ENCODE data around the gene APOBEC3C.
"Not testable (repeated sequence)": the region's sequence is repeated elsewhere in the genome, so short reads cannot be mapped to it uniquely, and the experiment has no call there.

The APOBEC3C gene

GRCh38 chr22:39013942-39014722, at the start of gene APOBEC3C:
APOBEC3C (plus strand) TSS chr22:39014257; CDS start chr22:39014363, 106 bp downstream.
- no peak for DNase-seq

GRCh38 chr22:38964306-38964705, 49.8 kb upstream of the APOBEC3C start:
- DNase-seq, result no peak

GRCh38 chr22:38964989-38965388, 49.1 kb upstream of the APOBEC3C start:
- DNase-seq, result no peak

GRCh38 chr22:38965614-38966379, 48.3 kb upstream of the APOBEC3C start:
- DNase-seq, result no peak

- DNase-seq, result no peak
Measured at GRCh38 chr22:38966380-38966702, 47.7 kb upstream of the APOBEC3C start.

GRCh38 chr22:38966942-38967341, 47.1 kb upstream of the APOBEC3C start:
- no peak for DNase-seq

GRCh38 chr22:38967451-38968450, 46.3 kb upstream of the APOBEC3C start:
- DNase-seq, result no peak

- DNase-seq, result no peak
Measured at GRCh38 chr22:38968801-38969200, 45.3 kb upstream of the APOBEC3C start.

GRCh38 chr22:38970551-38970950, 43.5 kb upstream of the APOBEC3C start:
- DNase-seq, result no peak

GRCh38 chr22:38971202-38971601, 42.9 kb upstream of the APOBEC3C start:
- DNase-seq, result no peak

- no peak for DNase-seq
Measured at GRCh38 chr22:38971791-38972190, 42.3 kb upstream of the APOBEC3C start.

GRCh38 chr22:38972558-38972957, 41.5 kb upstream of the APOBEC3C start:
- no peak for DNase-seq

- no peak for DNase-seq
Measured at GRCh38 chr22:38973289-38974169, 40.5 kb upstream of the APOBEC3C start.

- no peak for DNase-seq
Measured at GRCh38 chr22:38974170-38974825, 39.8 kb upstream of the APOBEC3C start.

- no peak for DNase-seq
Measured at GRCh38 chr22:38974826-38975175, 39.3 kb upstream of the APOBEC3C start.

- DNase-seq, result not testable (repeated sequence)
Measured at GRCh38 chr22:38977289-38977688, 36.8 kb upstream of the APOBEC3C start.

- not testable (repeated sequence) for DNase-seq
Measured at GRCh38 chr22:38980587-38980986, 33.5 kb upstream of the APOBEC3C start.

GRCh38 chr22:38981005-38981991, 32.8 kb upstream of the APOBEC3C start:
- no peak for DNase-seq

GRCh38 chr22:38981992-38982927, 31.8 kb upstream of the APOBEC3C start, which contains the start of gene APOBEC3B:
APOBEC3B (plus strand) TSS chr22:38982347; CDS start chr22:38982454, 107 bp downstream.
- peak; percentile 52 for DNase-seq
